ENCODE data around the gene PLAAT5.

- TF ChIP-seq, protein P1, sequence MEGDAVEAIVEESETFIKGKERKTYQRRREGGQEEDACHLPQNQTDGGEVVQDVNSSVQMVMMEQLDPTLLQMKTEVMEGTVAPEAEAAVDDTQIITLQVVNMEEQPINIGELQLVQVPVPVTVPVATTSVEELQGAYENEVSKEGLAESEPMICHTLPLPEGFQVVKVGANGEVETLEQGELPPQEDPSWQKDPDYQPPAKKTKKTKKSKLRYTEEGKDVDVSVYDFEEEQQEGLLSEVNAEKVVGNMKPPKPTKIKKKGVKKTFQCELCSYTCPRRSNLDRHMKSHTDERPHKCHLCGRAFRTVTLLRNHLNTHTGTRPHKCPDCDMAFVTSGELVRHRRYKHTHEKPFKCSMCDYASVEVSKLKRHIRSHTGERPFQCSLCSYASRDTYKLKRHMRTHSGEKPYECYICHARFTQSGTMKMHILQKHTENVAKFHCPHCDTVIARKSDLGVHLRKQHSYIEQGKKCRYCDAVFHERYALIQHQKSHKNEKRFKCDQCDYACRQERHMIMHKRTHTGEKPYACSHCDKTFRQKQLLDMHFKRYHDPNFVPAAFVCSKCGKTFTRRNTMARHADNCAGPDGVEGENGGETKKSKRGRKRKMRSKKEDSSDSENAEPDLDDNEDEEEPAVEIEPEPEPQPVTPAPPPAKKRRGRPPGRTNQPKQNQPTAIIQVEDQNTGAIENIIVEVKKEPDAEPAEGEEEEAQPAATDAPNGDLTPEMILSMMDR (IDR thresholded peaks at IDR 0.05 in 2 of 3, conservative IDR thresholded peaks at IDR 0.05 in 1 of 3; ENCODE audit: borderline replicate concordance in 1 of 3, insufficient read depth in 1 of 3, low read depth in 2 of 3, low read length in 2 of 3) = no peak
- TF ChIP-seq ZFX (IDR thresholded peaks at IDR 0.05) (no peak), POLR2AphosphoS5 (IDR thresholded peaks at IDR 0.05; ENCODE audit: low read depth, low read length) (no peak), EZH2phosphoT487 (IDR thresholded peaks at IDR 0.05; ENCODE audit: borderline replicate concordance) (no peak), YY1 (IDR thresholded peaks at IDR 0.05; ENCODE audit: extremely low read depth, insufficient replicate concordance, low read depth, low read length) (no peak), ZNF274 (IDR thresholded peaks at IDR 0.05; ENCODE audit: low read depth, low read length) (no peak), EZH2 (IDR thresholded peaks at IDR 0.05) (no peak), POLR2A (IDR thresholded peaks at IDR 0.05; ENCODE audit: borderline replicate concordance, extremely low read depth, insufficient read depth, insufficient read length) (no peak), SP1 (IDR thresholded peaks at IDR 0.05; ENCODE audit: low read depth) (no peak), RAD21 (IDR thresholded peaks at IDR 0.05; ENCODE audit: low read depth) (no peak), FOSL1 (IDR thresholded peaks at IDR 0.05; ENCODE audit: low read depth) (no peak), CBX3 (IDR thresholded peaks at IDR 0.05; ENCODE audit: low read depth) (no peak)
- TF ChIP-seq, protein P2, sequence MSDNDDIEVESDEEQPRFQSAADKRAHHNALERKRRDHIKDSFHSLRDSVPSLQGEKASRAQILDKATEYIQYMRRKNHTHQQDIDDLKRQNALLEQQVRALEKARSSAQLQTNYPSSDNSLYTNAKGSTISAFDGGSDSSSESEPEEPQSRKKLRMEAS (IDR thresholded peaks at IDR 0.05) = no peak
- TF ChIP-seq, protein P3, sequence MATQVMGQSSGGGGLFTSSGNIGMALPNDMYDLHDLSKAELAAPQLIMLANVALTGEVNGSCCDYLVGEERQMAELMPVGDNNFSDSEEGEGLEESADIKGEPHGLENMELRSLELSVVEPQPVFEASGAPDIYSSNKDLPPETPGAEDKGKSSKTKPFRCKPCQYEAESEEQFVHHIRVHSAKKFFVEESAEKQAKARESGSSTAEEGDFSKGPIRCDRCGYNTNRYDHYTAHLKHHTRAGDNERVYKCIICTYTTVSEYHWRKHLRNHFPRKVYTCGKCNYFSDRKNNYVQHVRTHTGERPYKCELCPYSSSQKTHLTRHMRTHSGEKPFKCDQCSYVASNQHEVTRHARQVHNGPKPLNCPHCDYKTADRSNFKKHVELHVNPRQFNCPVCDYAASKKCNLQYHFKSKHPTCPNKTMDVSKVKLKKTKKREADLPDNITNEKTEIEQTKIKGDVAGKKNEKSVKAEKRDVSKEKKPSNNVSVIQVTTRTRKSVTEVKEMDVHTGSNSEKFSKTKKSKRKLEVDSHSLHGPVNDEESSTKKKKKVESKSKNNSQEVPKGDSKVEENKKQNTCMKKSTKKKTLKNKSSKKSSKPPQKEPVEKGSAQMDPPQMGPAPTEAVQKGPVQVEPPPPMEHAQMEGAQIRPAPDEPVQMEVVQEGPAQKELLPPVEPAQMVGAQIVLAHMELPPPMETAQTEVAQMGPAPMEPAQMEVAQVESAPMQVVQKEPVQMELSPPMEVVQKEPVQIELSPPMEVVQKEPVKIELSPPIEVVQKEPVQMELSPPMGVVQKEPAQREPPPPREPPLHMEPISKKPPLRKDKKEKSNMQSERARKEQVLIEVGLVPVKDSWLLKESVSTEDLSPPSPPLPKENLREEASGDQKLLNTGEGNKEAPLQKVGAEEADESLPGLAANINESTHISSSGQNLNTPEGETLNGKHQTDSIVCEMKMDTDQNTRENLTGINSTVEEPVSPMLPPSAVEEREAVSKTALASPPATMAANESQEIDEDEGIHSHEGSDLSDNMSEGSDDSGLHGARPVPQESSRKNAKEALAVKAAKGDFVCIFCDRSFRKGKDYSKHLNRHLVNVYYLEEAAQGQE (IDR thresholded peaks at IDR 0.05; ENCODE audit: low read depth) = no peak
Measured at GRCh38 chr11:63534895-63535461, 44.0 kb upstream of the PLAAT5 start.

All from HCT116 (cell line).